Activated CD4-positive, alpha-beta T cell treated with anti-CD3 and anti-CD28 coated beads, Interleukin-2, amount 50 U/mL, for 16 hours (primary cell): ENCODE data around the gene TMEM271.

Source experiments
- DNase-seq: peaks from one replicate; pipeline ENCODE4 v3.0.0-alpha.2; 2020

Gene TMEM271, protein sequence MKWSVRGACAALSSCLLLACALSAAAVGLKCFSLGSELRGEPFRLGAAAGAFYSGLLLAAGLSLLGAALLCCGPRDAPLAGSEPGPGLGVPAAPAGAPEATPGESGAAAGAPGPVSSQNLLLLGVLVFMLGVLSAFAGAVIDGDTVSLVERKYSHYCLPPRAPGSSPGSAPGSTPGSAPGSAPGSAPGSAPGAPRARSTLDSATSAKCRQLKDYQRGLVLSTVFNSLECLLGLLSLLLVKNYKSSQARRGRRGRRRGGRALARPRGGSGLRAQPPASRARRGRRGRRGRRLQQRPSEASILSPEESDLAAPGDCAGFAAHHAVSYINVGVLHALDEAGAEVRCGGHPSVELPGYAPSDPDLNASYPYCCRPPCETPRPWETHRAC

DNA sequence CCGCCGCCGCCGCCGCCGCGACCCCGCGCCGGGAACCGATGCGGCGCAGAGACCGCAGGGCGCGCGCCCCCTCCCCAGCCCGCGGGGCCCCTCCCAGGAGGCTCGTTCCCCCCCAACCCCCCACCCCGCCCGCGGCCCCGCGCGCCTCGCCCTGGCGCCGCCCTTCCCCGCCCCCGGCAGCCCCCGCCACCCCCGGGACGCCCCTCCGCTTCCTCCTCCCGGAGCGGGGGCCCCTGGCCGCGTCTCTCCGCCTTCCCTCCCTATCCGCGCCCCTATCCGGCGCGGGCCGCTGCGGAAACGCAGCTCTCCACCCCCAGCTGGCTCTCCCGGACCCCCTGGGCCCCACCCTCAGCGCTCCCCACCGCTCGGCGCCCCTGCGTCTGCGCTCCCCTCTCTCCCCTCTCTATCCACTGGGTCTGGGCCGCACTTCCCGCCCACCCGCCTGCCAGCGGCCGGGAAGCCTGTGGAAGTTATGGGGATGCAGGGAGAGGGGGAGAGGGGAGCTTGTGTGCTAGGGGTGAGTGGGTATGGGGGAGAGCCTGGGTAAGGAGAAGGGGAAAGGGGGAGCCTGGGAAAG lies at the start of gene TMEM271:
Gene TMEM271, minus strand, starts transcription at position 51 of the 577 bp plus-strand sequence. CDS start 233 bp downstream, outside the sequence.
- no peak for DNase-seq

DNA sequence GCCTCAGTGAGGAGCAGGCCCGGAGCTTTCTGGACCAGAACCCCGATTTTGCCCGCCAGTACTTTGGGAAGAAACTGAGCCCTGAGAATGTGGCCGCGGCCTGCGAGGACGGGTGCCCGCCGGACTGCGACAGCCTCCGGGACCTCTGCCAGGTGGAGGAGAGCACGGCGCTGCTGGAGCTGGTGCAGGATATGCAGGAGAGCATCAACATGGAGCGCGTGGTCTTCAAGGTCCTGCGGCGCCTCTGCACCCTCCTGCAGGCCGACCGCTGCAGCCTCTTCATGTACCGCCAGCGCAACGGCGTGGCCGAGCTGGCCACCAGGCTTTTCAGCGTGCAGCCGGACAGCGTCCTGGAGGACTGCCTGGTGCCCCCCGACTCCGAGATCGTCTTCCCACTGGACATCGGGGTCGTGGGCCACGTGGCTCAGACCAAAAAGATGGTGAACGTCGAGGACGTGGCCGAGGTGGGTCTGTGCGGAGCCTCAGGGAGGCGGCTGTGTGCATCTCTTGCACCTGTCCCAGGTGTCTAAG lies 49.6 kb upstream of the TMEM271 start:
- DNase-seq, result no peak

DNA sequence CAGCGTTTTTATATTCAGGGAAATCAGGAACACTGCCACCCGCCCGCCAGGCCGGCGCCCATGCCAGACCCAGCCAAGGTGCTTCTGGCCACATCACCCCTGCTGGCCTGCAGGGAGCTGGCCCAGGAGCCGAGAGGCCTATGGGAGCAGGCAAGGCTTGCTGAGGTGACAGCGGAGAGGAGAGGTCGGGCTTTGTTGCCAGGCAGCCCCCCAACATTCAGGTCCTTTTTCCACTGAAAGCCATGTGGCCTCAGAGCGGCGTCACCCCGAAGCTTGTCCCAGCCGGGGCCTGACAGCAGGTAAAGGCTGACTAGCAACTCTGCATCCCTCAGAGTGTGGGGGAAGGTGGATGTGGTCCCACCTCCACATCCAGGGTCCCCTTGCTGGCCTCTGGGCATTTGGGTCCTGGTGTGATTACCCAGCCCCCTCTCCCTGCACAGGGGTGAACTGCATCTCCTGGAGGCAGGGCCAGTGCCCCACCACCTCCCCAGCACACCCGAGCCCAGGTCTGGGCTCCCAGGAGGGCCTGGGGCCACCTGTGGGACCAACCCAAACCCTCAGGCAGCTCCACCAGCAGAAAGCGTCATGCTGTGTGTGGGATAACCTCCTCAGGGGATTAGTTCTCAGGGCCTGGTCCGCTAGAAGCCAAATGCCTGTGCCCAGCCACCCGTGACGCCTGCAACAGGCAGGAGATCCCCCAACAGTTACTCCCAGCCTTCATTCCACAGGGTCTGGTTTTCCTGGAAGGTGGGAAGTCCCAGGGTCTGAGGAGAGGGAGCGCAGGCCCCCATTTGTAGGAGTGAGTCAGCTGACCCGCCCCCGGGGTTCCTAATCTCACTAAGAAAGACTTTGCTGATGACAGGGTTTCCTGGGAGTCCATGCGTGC lies 48.9 kb upstream of the TMEM271 start, which contains the start of gene PDE6B:
Gene PDE6B, plus strand, starts transcription at position 869 of the 886 bp plus-strand sequence. CDS start 54 bp downstream, outside the sequence.
- no peak for DNase-seq

DNA sequence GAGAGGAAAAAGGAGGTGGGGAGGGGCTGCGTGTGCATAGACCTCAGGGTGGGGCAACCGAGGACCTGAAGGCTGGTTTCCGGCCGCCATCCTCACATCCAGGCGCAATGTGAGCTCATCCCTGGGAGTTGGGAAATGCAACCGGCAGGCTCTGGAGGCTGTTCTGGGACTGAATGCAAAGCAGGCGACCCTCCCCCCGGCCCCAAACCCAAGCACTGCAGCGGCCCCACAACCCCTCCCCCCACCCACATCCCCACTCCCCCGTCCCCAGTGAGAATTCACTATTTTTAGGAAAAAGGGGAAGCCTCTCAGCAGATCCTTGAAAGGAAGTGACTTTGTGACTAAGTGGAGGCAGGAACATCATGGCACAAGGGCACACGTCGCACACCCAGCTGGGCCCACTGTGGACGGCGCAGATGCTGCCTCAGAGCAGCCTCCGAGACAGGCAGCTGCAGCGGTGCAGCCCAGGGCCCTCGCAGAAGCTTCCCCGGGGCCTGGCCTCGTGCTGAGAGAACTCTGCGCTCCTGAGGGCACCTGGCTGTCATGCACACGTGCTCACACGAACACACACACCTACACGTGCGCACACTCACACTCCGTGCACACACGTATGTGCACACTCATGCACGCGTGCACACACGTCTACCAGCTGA lies 47.9 kb upstream of the TMEM271 start:
- no peak for DNase-seq

DNA sequence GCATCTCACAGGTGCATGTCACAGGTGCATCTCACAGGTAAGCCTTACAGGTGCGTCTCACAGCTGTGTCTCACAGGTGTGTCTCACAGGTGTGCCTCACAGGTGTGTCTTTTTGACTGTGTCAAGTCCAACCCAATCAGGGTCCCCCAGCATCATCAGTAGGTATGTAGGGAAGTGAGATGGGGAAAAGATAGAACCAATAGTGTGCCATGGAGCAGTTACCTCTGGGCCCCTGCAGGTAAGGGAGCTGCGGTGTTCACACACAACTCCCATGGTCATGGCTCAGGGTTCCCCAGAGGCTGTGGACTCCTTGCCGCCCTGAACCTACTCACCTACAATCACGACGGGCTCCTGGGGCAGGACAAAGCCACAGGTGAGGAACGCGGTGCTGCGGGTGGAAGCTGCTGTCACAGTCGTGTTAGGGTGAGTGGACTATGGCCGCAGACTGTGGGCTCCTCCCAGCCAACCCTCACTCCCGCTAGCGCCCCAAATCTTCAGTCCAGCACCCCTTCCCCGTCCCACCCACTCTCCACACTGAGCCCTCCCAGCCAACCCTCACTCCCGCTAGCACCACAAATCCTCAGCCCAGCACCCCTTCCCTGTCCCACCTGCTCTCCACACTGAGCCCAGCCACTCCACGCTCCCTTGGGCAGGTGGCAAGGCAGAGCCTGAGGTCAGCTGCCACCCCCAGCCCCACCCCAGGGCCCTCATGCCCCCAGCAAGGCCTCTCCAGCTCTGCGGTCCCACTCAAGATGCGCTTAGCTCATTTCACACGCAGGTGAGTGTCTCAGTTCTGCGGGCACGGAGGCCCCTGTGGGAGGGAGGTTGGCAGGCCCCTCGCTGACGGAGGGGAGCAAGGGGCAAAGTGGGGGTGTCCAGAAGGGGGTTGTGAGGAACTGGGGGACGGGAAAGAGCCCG lies 47.2 kb upstream of the TMEM271 start:
- DNase-seq, result no peak

DNA sequence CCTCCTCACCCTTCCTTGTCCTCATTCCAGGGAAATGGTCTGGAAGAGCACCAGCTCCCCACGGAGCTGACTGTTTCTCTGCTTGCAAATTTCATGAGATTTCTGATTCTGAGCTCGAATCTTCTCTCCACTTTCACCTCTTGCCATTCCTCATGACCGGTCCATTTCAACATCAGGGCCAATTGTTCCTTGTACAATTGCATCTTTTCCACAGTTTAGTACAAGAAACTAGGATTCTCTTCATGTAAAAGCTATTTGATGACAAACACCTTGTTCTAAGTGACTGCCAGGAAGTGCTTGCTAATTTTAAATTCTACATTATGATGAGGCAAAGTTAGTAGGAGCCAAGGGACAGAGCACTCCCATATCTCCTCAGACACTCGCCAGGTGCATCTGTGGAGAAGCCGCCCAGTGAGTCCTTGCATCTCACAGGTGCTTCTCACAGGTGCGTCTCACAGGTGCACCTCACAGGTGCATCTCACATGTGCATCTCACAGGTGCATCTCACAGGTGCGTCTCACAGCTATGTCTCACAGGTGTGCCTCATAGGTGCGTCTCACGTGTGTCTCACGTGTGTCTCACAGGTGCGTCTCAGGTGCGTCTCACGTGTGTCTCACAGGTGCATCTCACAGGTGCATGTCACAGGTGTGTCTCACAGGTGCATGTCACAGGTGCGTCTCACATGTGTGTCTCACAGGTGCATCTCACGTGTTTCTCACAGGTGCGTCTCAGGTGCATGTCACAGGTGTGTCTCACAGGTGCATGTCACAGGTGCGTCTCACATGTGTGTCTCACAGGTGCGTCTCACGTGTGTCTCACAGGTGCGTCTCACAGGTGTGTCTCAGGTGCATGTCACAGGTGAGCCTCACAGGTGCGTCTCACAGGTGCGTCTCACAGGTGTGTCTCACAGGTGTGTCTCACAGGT lies 46.2 kb upstream of the TMEM271 start:
- no peak for DNase-seq

DNA sequence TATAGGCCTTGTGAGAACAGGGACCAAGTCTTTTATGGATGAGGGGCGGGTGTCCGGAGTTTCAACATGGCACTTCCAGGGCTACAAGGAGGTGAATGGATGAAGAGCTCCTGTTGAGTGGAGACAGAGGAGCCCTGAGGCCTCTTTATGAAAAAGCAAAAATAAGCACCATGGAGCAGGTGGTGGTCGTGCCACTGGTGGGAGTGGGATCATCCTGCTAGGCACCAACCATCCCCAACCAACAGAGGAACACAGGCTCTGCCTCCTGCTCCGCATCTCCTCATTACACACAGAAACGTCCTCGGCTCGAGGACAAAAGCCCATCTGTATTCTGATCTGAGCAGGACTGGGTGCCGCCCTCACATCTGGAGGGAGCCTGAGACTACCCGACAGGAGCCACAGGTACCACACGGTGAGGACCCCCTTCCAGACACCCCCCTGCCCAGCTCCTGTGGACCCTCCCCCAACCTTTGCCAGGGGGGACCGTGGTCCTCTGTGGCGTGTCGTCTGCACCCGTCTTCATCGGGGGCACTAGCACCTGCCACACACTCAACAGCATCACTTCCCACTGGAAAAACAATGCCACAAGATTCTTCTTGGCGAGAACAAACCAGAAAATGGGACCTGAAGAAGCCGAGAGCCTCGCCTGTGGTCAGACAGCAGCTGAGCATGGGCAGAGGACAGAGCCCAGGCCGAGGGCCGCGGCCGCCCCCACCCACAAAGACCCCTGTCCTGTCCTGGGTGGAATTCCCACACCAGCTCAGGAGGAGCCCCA lies 45.4 kb upstream of the TMEM271 start:
- DNase-seq, result no peak

DNA sequence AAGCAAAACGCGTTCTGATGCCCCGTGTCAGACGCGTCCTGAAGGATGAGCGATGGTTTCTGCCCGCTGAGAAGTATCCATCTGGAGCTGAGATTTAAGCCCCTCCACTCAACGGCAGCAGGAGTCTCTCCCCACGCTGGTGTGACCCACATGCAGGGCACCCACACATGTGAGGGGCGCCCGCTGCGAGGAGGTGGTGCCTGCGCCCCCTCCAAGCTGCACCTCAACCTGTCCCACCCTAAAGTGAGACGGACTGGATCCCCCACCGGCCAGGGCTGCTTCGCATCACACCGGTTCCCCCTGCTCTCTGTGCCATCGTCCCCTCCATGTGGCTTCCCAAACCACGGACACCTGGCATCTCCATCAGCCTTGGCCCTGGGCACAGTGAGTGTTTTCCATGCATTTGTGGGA lies 44.8 kb upstream of the TMEM271 start:
- no peak for DNase-seq

DNA sequence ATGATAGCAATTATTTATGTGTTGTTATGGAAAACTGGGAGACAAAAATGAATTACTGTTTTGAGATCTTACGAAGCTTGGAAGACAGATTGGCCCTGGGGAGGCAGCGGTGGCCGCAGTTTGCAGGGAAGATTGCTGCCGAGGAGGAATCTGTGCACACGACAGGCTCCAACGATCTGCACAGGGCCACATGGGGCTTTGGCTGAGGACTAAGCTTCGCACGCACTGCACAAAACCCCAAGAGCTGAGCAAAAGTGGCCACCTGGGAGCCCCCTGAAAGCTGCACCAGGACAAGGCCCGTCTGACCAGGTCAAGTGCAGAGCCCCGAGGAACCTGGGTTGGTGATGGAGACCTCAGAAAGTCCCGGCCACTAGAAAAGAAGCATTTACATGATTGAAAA lies 44.1 kb upstream of the TMEM271 start:
- DNase-seq, result no peak

DNA sequence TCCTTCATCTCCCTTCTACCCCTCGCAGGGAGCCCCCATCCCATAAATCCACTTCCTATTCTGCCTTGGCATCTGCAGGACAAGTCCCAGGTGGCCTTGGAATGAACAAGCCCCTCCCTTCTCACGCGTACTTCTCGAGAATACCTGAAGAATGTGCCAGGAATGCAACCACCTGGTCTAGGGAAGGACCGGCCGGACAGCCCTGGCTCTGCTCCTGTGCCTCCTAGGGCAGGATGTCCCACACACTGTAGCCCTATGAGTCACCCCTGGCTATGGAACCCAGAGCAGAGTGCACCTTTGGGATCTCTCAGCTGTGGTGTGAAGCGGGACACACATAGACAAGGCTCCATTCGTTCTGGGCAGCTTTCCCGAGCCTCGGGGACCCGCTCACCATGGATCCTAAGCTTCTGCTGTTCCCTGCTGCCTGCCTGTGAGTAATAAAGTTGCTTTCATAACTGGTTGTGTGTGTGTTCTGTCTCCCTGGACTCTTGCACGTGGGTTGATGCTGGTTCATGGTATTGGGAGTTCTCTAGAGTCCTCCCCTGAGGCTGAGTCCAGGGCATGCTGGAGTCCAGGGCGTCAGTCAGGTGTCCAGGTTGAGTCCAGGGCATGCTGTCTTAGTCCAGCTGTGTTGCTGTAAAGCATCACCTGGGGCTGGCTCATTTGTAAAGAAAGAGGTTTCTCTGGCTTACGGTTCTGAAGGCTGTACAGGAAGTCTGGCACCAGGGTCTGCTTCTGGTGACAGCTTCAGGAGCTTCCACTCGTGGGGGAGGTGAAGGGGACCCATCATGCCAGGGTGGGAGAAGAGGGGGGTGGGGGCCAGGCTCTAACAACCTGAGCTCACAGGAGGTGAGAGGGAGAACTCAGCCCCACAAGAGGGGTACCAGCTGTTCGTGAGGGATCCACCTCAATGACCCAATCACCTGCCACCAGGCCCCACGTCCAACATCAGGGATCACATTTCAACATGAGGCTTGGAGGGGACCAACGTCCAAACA lies 41.8 kb upstream of the TMEM271 start:
- no peak for DNase-seq

DNA sequence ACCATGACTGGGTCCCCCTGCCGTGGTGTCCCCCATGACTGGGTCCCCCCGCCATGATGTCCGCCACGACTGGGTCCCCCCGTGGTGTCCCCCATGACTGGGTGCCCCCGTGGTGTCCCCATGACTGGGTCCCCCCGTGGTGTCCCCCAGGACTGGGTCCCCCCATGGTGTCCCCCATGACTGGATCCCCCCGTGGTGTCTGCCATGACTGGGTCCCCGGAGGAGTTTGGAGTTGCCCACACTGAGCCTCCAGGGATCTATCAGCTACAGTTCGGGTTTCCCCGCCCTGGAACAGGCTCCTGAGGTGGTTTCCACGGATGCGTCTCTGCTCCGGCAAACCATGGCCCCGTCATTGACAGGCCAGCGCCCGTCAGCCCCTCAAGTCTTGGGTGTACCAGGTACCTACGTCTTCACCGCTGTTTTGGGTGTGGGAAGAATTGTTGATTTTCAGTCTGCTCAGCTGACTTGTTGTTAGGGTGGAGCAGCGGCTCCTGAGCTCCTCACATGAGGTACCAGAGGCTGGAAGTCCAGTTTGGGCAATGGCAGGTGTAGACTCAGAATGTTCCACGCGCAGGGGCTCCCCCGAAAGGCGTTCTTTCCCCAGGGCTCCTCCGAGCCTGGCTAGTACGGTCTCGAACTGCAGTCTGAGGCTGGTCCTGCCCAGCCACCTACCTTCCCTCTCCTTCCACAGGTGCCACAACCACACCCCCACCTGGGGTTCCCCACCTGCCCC lies 41.0 kb upstream of the TMEM271 start:
- no peak for DNase-seq

DNA sequence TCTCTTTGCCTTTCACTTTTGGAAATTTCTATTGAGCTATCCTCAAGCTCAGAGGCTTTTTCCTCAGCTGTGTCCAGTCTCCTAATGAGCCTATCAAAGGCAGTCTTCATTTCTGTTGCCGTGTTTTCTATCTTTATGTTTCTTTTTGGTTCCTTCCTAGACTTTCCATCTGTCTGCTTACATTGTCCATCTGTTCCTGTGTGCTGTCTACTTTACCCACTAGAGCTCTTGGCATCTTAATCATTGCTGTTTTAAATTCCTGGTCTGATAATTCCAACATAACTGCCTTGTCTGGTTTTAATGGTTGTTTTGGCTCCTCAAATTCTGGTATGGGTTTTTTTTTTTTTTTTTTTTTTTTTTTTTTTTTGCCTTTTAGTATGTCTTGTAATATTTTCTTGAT lies 40.0 kb upstream of the TMEM271 start:
- DNase-seq, result no peak

DNA sequence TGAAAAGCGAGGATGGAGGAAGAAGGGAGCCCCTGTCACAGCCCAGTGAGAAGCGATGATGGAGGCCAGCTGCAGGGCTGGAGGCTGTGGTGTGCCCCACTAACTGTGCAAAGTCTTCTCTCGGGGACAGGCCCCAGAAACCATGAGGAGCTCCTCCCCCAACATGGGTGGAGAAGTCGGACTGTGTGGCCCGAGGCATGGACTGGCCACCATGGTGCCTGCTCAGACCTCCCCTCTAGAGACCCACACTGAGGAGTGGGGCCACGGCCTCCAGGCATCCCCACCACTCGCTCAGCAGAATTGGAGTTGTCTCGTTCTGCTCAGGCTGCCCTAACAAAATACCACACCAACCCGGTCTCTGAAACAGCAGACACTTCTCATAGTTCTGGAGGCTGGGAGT lies 37.0 kb upstream of the TMEM271 start:
- no peak for DNase-seq

DNA sequence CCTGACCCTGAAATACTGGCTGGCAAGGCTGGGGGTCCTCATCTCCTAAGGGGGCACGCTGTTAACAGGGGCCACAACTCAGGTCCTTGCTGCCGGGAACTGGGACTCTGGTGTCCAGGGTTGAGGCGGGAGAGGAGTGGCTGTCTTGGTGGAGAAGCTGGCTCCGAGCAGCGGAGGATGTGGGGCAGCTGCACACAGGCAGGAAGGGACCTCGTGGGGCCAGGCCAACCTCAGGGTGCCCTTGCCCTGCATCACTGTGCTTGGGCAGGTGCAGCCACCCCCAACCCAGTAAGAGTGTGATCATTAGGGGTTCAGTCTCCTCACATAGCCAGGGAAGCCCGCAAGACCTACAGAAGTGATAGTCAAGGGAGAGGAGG lies 36.6 kb upstream of the TMEM271 start:
- no peak for DNase-seq

DNA sequence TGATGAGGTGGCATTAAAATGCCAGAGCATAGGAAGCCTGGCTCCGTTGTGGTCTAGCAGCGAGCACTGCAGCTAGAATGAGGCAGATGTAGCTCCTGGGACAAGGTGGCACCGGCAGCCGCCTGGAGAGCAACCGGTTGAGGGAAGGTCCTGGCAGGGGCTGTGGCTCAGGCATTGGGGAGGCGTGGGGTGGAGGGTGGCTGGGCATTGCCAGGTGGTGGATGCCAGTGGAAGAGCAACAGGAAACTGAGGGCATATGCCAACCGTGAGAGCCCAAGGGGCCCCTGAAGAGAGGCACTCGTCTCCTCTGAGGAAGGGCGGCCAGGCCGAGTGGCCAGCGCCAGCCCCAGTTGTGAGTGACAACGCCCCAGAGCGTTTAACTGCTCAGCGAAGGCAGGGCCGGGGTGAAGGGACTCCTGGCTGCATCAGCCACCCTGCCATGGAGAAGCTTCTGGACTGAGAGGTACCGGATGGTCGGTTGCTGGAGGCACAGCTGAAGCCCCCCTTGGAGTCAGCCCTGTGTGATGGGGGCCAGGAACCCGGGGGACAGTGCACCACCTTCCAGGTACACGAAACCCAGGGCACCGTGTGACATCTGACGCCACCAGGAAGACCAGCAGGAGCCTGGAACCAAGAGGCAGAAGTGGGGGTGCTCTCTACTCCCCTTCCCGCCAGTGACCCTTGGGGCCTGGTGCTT lies 36.1 kb upstream of the TMEM271 start:
- no peak for DNase-seq

DNA sequence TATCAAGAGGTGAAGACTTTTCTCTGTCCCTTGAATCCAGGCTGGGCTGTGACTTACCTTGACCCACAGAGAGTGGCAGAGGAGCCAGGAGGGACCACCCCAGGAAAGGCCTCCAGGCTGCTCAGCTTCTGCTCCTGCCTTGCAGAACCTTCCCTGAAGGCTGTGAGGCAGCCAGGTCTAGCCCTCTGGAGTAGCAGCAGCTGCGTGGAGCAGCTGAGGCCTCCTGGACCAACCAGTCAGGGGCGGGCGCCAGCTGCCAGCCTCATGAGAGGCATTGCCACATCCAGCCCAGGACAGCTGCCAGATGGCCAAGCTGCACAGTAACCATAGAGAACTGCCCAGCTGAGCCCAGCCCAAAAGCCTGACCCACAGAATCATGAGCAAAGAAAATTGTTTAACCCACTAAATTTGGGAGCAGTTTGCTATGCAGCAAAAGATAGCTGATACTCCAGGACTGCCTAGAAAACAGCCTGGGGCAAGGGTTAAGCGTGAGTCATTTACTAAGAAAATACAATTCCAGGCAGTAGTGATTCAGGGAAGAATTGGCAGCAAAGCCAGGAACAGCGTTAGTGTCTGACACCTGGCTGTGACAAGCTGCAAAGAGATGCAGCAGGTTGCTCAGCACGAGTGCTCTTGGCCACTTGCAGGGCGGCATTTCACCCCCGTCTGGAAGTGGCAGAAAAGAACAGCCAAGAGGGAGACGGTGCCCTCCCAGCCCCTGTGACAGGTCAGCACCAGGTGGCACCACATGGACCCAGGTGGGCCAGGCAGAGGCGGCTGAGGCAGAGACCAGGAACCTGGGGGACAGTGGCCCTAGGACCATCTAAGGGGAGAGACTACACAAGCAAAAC lies 34.5 kb upstream of the TMEM271 start:
- no peak for DNase-seq
